ENCODE data around the gene IWS1.

DNA sequence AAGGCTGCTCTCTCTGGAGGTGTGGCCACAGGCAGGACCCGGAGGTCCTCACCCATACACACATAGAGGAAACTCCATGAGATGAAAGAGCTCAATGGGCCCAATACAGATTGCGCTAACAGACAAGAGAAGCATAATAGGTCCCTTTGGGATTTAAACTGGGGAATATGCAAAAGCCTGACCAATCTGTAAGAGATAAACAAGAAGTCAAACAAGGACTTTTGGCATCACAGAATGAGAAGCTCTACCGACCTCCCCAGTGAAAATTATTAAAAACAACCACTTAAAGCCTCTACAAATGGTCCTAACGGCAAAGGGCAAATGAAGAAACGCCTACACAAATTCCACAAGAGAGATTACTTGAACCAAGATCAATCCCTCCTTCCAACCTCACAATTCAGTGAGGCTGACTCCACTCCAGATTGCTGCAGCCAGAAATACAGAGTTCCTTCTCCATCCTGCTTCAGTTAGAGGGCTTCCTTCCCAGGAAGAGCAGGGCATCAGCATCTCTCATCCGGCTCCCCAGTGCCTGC, 10.8 kb downstream of the IWS1 start:
- TF ChIP-seq CEBPB (IDR thresholded peaks at IDR 0.05; ENCODE audit: borderline replicate concordance in 1 of 2, low read depth in 2 of 2, low read length in 2 of 2) (no peak), RFX5 (IDR thresholded peaks at IDR 0.05; ENCODE audit: low read depth, low read length) (no peak), DPF2 (IDR thresholded peaks at IDR 0.05) (no peak), EP300 (IDR thresholded peaks at IDR 0.05; ENCODE audit: borderline replicate concordance in 1 of 2, control insufficient read depth in 1 of 2, low read depth in 2 of 2, low read length in 2 of 2) (no peak), RAD21 (IDR thresholded peaks at IDR 0.05; ENCODE audit: insufficient read depth, low read depth, low read length) (no peak), USF1 (IDR thresholded peaks at IDR 0.05; ENCODE audit: borderline replicate concordance, extremely low read length, insufficient read depth, low read depth, low read length) (no peak)
- TF ChIP-seq, protein P1, sequence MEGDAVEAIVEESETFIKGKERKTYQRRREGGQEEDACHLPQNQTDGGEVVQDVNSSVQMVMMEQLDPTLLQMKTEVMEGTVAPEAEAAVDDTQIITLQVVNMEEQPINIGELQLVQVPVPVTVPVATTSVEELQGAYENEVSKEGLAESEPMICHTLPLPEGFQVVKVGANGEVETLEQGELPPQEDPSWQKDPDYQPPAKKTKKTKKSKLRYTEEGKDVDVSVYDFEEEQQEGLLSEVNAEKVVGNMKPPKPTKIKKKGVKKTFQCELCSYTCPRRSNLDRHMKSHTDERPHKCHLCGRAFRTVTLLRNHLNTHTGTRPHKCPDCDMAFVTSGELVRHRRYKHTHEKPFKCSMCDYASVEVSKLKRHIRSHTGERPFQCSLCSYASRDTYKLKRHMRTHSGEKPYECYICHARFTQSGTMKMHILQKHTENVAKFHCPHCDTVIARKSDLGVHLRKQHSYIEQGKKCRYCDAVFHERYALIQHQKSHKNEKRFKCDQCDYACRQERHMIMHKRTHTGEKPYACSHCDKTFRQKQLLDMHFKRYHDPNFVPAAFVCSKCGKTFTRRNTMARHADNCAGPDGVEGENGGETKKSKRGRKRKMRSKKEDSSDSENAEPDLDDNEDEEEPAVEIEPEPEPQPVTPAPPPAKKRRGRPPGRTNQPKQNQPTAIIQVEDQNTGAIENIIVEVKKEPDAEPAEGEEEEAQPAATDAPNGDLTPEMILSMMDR (IDR thresholded peaks at IDR 0.05 in 2 of 3, conservative IDR thresholded peaks at IDR 0.05 in 1 of 3; ENCODE audit: control insufficient read depth in 2 of 3, extremely low read depth in 1 of 3, insufficient read depth in 1 of 3, low read depth in 3 of 3, low read length in 3 of 3): no peak
- TF ChIP-seq, protein P2, sequence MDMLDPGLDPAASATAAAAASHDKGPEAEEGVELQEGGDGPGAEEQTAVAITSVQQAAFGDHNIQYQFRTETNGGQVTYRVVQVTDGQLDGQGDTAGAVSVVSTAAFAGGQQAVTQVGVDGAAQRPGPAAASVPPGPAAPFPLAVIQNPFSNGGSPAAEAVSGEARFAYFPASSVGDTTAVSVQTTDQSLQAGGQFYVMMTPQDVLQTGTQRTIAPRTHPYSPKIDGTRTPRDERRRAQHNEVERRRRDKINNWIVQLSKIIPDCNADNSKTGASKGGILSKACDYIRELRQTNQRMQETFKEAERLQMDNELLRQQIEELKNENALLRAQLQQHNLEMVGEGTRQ (IDR thresholded peaks at IDR 0.05; ENCODE audit: borderline replicate concordance, low read depth, low read length): no peak
- TF ChIP-seq, protein P3, sequence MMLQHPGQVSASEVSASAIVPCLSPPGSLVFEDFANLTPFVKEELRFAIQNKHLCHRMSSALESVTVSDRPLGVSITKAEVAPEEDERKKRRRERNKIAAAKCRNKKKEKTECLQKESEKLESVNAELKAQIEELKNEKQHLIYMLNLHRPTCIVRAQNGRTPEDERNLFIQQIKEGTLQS (IDR thresholded peaks at IDR 0.05; ENCODE audit: borderline replicate concordance, extremely low read depth, low read depth, low read length): no peak

Data from GM12878 (cell line).